HL-60 (cell line): ENCODE data around the gene MCUB.

Experiments
- DNase-seq, 2 experiments: peaks; one replicate each; pipeline ENCODE4 v3.0.0-alpha.2; 2010 to 2020; ENCODE audit warnings: low read depth in 1 of 2, low spot score in 1 of 2
- H3K27ac ChIP-seq: fragments of 250-450 bp; sonication (Bioruptor Pico); replicated peaks from 2 replicates; pipeline ENCODE4 v1.5.1; 2020; ENCODE audit warnings: mild to moderate bottlenecking, moderate library complexity
- H3K27me3 ChIP-seq: fragments of 250-450 bp; sonication (Bioruptor Pico); 2 replicates; pipeline ENCODE4 v1.5.1; 2021; ENCODE audit warnings: mild to moderate bottlenecking, moderate library complexity; ENCODE audit not compliant: insufficient read depth, poor library complexity, severe bottlenecking
- H3K4me3 ChIP-seq: replicated peaks from 2 replicates; pipeline ENCODE4 v1.5.1; 2011; ENCODE audit warnings: mild to moderate bottlenecking, control low read depth, low read length; ENCODE audit not compliant: insufficient read depth
- CTCF ChIP-seq: IDR thresholded peaks from one replicate; pipeline ENCODE4 v1.5.1; 2011; ENCODE audit warnings: low read length, control low read depth, inconsistent platforms; ENCODE audit not compliant: insufficient read depth
- GABPA ChIP-seq: IDR thresholded peaks from 2 replicates; pipeline ENCODE4 v1.6.1; 2012; ENCODE audit warnings: low read depth
- POLR2AphosphoS5 ChIP-seq: IDR thresholded peaks from 2 replicates; pipeline ENCODE4 v1.6.1; 2012; ENCODE audit warnings: low read depth
- SPI1 ChIP-seq: IDR thresholded peaks from 2 replicates; pipeline ENCODE4 v1.6.1; 2012; ENCODE audit warnings: low read depth, mild to moderate bottlenecking, borderline replicate concordance
- TF ChIP-seq, protein P1 (sequence below): IDR thresholded peaks from 2 replicates; pipeline ENCODE4 v1.6.1; 2012; ENCODE audit warnings: low read depth; ENCODE audit not compliant: insufficient replicate concordance

MCUB gene

GRCh38 chr4:109701566-109702410 lies 141.7 kb downstream of the MCUB start:
- DNase-seq, result no peak
- Histone ChIP-seq H3K4me3 (peak overlapping the region; percentile 87; the same call in 1 of the 2 replicates), H3K27me3 (no peaks in the 10 kb centered on the region), H3K27ac (peak overlapping the region; percentile 78)
- TF ChIP-seq, protein P1, sequence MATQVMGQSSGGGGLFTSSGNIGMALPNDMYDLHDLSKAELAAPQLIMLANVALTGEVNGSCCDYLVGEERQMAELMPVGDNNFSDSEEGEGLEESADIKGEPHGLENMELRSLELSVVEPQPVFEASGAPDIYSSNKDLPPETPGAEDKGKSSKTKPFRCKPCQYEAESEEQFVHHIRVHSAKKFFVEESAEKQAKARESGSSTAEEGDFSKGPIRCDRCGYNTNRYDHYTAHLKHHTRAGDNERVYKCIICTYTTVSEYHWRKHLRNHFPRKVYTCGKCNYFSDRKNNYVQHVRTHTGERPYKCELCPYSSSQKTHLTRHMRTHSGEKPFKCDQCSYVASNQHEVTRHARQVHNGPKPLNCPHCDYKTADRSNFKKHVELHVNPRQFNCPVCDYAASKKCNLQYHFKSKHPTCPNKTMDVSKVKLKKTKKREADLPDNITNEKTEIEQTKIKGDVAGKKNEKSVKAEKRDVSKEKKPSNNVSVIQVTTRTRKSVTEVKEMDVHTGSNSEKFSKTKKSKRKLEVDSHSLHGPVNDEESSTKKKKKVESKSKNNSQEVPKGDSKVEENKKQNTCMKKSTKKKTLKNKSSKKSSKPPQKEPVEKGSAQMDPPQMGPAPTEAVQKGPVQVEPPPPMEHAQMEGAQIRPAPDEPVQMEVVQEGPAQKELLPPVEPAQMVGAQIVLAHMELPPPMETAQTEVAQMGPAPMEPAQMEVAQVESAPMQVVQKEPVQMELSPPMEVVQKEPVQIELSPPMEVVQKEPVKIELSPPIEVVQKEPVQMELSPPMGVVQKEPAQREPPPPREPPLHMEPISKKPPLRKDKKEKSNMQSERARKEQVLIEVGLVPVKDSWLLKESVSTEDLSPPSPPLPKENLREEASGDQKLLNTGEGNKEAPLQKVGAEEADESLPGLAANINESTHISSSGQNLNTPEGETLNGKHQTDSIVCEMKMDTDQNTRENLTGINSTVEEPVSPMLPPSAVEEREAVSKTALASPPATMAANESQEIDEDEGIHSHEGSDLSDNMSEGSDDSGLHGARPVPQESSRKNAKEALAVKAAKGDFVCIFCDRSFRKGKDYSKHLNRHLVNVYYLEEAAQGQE, result no peak
- no peak for TF ChIP-seq SPI1
- no peak for TF ChIP-seq POLR2AphosphoS5

DNA sequence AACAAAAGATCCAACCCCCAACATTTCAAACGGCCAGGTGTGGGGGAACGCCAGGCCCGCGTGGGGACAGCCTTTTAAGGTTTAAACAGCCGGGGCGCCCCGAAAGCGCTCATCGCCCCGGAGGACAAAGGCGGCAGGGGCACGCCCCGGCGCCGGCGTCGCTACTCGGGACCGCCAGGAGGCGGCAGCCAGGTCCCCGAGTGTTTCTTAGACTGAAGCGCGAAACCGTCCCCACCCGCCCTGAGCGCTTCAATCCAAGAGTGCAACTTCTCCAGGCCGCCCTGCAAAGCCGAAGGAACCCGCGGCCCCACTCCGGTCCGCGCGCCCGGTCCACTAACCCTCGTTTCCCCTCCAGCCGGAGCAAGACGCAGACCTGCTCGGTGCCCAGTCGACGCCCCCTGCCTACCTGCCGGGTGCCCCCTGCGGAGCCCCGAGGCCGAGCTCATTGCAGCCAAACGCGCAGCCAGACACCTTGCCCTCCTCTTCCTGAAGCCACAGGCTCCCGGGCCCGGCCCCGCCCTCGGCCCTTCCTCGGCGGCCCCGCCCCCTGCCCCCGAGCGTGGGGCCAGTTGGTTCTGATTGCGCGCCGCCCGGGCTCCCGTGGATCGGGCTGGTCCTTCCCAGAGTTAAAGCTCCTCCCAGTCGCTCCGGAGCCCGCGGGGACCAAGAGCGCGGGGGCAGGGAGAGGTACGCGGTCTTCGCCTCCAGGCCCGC lies 143.1 kb downstream of the MCUB start, which contains the start of gene CASP6:
Gene CASP6 (minus strand): TSS at position 496 of the 714 bp plus-strand sequence. CDS start 50 bp downstream, at position 446.
- H3K4me3 ChIP-seq, result peak within 1 kb of the TSS; percentile 87
- TF ChIP-seq CTCF, result peak; percentile 56
- TF ChIP-seq GABPA, result no peak
- peak; percentile 47 to 80 for DNase-seq
- H3K27me3 ChIP-seq, result no peaks in the 10 kb centered on the region
- H3K27ac ChIP-seq, result peak within 1 kb of the TSS; percentile 78

GRCh38 chr4:109703664-109704361 lies 143.8 kb downstream of the MCUB start:
- H3K4me3 ChIP-seq, result peak overlapping the region; percentile 87
- H3K27me3 ChIP-seq, result no peaks in the 10 kb centered on the region
- DNase-seq, result peak; percentile 7 to 10
- TF ChIP-seq POLR2AphosphoS5 (no peak), CTCF (no peak), SPI1 (peak; percentile 46; the same call in 1 of the 2 replicates)
- H3K27ac ChIP-seq, result peak overlapping the region; percentile 78

DNA sequence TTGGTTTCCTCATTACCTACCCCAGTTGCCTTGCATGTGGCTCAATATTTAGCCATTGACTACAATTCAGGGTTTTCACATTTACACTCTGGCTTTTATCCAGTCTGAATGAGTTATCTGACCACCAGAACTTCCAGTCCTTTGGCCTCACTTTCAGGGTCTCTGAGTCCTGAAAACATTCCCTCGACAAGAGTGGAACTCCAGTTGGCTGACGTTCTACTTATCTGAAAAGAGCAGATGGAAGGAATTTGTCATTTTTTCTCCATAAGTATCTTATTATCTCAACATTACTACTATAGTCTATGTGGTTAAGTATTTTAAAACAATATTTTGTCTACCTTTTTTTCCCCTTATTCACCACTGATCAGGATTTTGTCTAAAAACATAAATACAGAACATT lies 148.4 kb downstream of the MCUB start:
- Histone ChIP-seq H3K4me3 (no peak overlapping the region), H3K27me3 (no peaks in the 10 kb centered on the region), H3K27ac (no peak overlapping the region)
- no peak for DNase-seq
- TF ChIP-seq, protein P1, result no peak
- TF ChIP-seq POLR2AphosphoS5 (no peak), SPI1 (no peak), CTCF (no peak), GABPA (no peak)
